NT2/D1 (cell line): Measurements from ENCODE around the gene FAM124B.

ENCODE experiments used
- SUZ12 ChIP-seq: IDR thresholded peaks from 2 replicates; pipeline ENCODE4 v1.6.1; 2011; ENCODE audit not compliant: insufficient read length, insufficient read depth; ENCODE audit errors: extremely low read depth
- ZNF274 ChIP-seq: IDR thresholded peaks from 2 replicates; pipeline ENCODE4 v1.6.1; 2011; ENCODE audit warnings: mild to moderate bottlenecking, low read depth, low read length

DNA sequence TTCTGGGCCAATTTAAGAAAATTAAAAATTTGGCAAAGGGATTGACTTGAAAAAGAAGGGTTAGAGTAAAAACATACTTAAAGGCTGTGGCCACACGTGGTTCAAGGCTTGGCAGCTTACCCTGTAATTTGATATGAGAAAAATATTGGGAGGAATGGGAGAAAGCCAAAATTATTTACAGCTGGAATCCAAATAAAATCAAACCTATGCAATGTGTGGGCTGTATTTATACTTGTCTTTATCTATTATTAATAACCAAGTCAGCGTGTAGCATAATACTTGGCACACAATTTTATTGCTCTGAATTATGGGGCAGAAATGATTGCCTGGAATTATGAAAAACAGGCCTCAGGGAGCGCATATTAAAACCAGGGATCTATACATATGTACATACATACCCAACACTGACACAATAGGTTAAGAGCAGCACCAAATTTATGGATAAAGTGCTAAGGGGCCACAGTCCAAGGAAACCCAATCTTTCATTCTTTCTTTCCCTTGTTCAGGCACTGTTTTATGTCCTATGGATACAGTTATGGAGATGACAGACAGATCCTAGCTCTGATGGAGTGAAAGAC, 35.6 kb downstream of the FAM124B start:
- no peak for TF ChIP-seq ZNF274
- no peak for TF ChIP-seq SUZ12
